ENCODE measurements around the gene HADH. TPM values are rescaled to one million over a fixed set of nuclear protein-coding genes. Genes with fewer than 3 reads are reported as not detected.

HADH gene
- total RNA-seq, 1 donor = 9.0 TPM

- H2AFZ ChIP-seq (ENCODE audit: low read length) = no peak overlapping the region
- no peaks in the 10 kb centered on the region for H3K79me2 ChIP-seq (ENCODE audit: insufficient read depth, low read length)
- peaks cover 4% of the 10 kb centered on the region for H3K4me1 ChIP-seq (ENCODE audit: insufficient read depth, low read length)
- H3K4me3 ChIP-seq (ENCODE audit: insufficient read depth, low read length) = no peak overlapping the region
- H3K36me3 ChIP-seq (ENCODE audit: insufficient read depth, low read length) = no peaks in the 10 kb centered on the region
- H3K27ac ChIP-seq (ENCODE audit: low read depth, low read length) = no peak overlapping the region
- no peak overlapping the region for H3K4me2 ChIP-seq (ENCODE audit: insufficient read depth, low read length)
- no peak for DNase-seq (ENCODE audit: insufficient read length, low spot score, missing footprints)
- H3K9me3 ChIP-seq (ENCODE audit: low read depth, low read length) = no peaks in the 10 kb centered on the region
- no peaks in the 10 kb centered on the region for H4K20me1 ChIP-seq (ENCODE audit: insufficient read depth, low read length)
- no peak for TF ChIP-seq CTCF (IDR thresholded peaks at IDR 0.05; ENCODE audit: extremely low read depth, low read depth, low read length)
- H3K27me3 ChIP-seq (ENCODE audit: insufficient read depth, low read length) = no peaks in the 10 kb centered on the region
These were observed 71.1 kb downstream of the HADH start for GRCh38 chr4:108060686-108061321.

- Histone ChIP-seq H3K79me2 (ENCODE audit: insufficient read depth, low read length) (no peaks in the 10 kb centered on the region), H3K27me3 (ENCODE audit: insufficient read depth, low read length) (no peaks in the 10 kb centered on the region), H3K36me3 (ENCODE audit: insufficient read depth, low read length) (no peaks in the 10 kb centered on the region), H4K20me1 (ENCODE audit: insufficient read depth, low read length) (no peaks in the 10 kb centered on the region), H2AFZ (ENCODE audit: low read length) (no peak overlapping the region), H3K27ac (ENCODE audit: low read depth, low read length) (no peak overlapping the region), H3K4me3 (ENCODE audit: insufficient read depth, low read length) (no peak overlapping the region), H3K4me1 (ENCODE audit: insufficient read depth, low read length) (no peaks in the 10 kb centered on the region), H3K4me2 (ENCODE audit: insufficient read depth, low read length) (no peak overlapping the region), H3K9me3 (ENCODE audit: low read depth, low read length) (no peaks in the 10 kb centered on the region)
- DNase-seq (ENCODE audit: insufficient read length, low spot score, missing footprints) = no peak
- no peak for TF ChIP-seq CTCF (IDR thresholded peaks at IDR 0.05; ENCODE audit: extremely low read depth, low read depth, low read length)
These were observed 78.8 kb downstream of the HADH start for GRCh38 chr4:108068442-108068841.

- no peaks in the 10 kb centered on the region for H3K4me1 ChIP-seq (ENCODE audit: insufficient read depth, low read length)
- H3K27ac ChIP-seq (ENCODE audit: low read depth, low read length) = no peak overlapping the region
- TF ChIP-seq CTCF (IDR thresholded peaks at IDR 0.05; ENCODE audit: extremely low read depth, low read depth, low read length) = no peak
- H3K4me3 ChIP-seq (ENCODE audit: insufficient read depth, low read length) = no peak overlapping the region
- no peak overlapping the region for H2AFZ ChIP-seq (ENCODE audit: low read length)
- H3K36me3 ChIP-seq (ENCODE audit: insufficient read depth, low read length) = no peaks in the 10 kb centered on the region
- H3K27me3 ChIP-seq (ENCODE audit: insufficient read depth, low read length) = no peaks in the 10 kb centered on the region
- no peaks in the 10 kb centered on the region for H4K20me1 ChIP-seq (ENCODE audit: insufficient read depth, low read length)
- DNase-seq (ENCODE audit: insufficient read length, low spot score, missing footprints) = no peak
- no peaks in the 10 kb centered on the region for H3K9me3 ChIP-seq (ENCODE audit: low read depth, low read length)
- no peaks in the 10 kb centered on the region for H3K79me2 ChIP-seq (ENCODE audit: insufficient read depth, low read length)
- H3K4me2 ChIP-seq (ENCODE audit: insufficient read depth, low read length) = no peak overlapping the region
These were observed 81.1 kb downstream of the HADH start for GRCh38 chr4:108070775-108071174.

- Histone ChIP-seq H3K4me1 (ENCODE audit: insufficient read depth, low read length) (no peaks in the 10 kb centered on the region), H3K27me3 (ENCODE audit: insufficient read depth, low read length) (no peaks in the 10 kb centered on the region), H4K20me1 (ENCODE audit: insufficient read depth, low read length) (no peaks in the 10 kb centered on the region), H3K79me2 (ENCODE audit: insufficient read depth, low read length) (no peaks in the 10 kb centered on the region), H3K4me3 (ENCODE audit: insufficient read depth, low read length) (no peak overlapping the region), H3K9me3 (ENCODE audit: low read depth, low read length) (no peaks in the 10 kb centered on the region), H2AFZ (ENCODE audit: low read length) (no peak overlapping the region), H3K36me3 (ENCODE audit: insufficient read depth, low read length) (no peaks in the 10 kb centered on the region), H3K27ac (ENCODE audit: low read depth, low read length) (no peak overlapping the region), H3K4me2 (ENCODE audit: insufficient read depth, low read length) (no peak overlapping the region)
- DNase-seq (ENCODE audit: insufficient read length, low spot score, missing footprints) = no peak
- no peak for TF ChIP-seq CTCF (IDR thresholded peaks at IDR 0.05; ENCODE audit: extremely low read depth, low read depth, low read length)
These were observed 82.6 kb downstream of the HADH start for GRCh38 chr4:108072300-108072699.
